ENCODE data around the gene CYP24A1. TPM values are rescaled to one million over a fixed set of nuclear protein-coding genes. Genes with fewer than 3 reads are reported as not detected.

The CYP24A1 gene
- total and polyA plus RNA-seq, 2 donors (not counting 1 experiment from before 2014, with no cell fraction given): not detected

- Histone ChIP-seq H3K27ac (ENCODE audit: low read length in 2 of 2) (no peak overlapping the region), H3K9ac (ENCODE audit: low read length) (no peak overlapping the region), H3K27me3 (replicated peaks in 1 of 4; ENCODE audit: control extremely low read depth in 1 of 4, control insufficient read depth in 3 of 4, insufficient read depth in 4 of 4, low read length in 3 of 4) (no peaks in the 10 kb centered on the region), H3K9me3 (ENCODE audit: control extremely low read depth in 1 of 3, control insufficient read depth in 2 of 3, insufficient read depth in 1 of 3, low read length in 2 of 3) (peaks cover 0 to 4% (median 0%) of the 10 kb centered on the region in 3 donors), H3K79me2 (ENCODE audit: control insufficient read depth, insufficient read depth, low read length) (no peaks in the 10 kb centered on the region), H3K36me3 (replicated peaks in 1 of 2; ENCODE audit: control extremely low read depth in 1 of 2, control insufficient read depth in 1 of 2, extremely low read depth in 1 of 2, insufficient read depth in 2 of 2, low read length in 1 of 2) (no peaks in the 10 kb centered on the region), H3K4me1 (ENCODE audit: control insufficient read depth in 2 of 2, insufficient read depth in 2 of 2, low read length in 2 of 2) (no peaks in the 10 kb centered on the region), H2AFZ (ENCODE audit: insufficient read depth, low read depth, low read length, poor library complexity, severe bottlenecking) (no peak overlapping the region), H3K4me3 (ENCODE audit: control extremely low read depth in 1 of 5, extremely low read depth in 1 of 5, insufficient read depth in 1 of 5, low read depth in 2 of 5, low read length in 4 of 5) (no peak overlapping the region), H3K4me2 (replicated peaks; ENCODE audit: low read depth, low read length, poor library complexity, severe bottlenecking) (no peak overlapping the region), H4K20me1 (ENCODE audit: control insufficient read depth, insufficient read depth, low read length, poor library complexity, severe bottlenecking) (no peaks in the 10 kb centered on the region)
- no peak for DNase-seq
- no peak for TF ChIP-seq EZH2 (IDR thresholded peaks at IDR 0.05; ENCODE audit: borderline replicate concordance, insufficient read depth, low read depth, low read length, poor library complexity, severe bottlenecking)
- TF ChIP-seq CTCF (IDR thresholded peaks at IDR 0.05): no peak
- no peak overlapping the region for H3K27ac Mint-ChIP-seq
- no peak overlapping the region for H3K4me3 Mint-ChIP-seq
- ChIA-PET POLR2A (no interaction called here), CTCF (interaction anchor here (1.0 to 1.5 kb wide), 2 partner anchors 9 to 12 kb away, joined by 3 to 6 read pairs; no protein-coding TSS in a partner anchor)
- WGBS (ENCODE audit: insufficient coverage): 54% methylated on average over 12 of the region's 15 CpGs
- H3K4me1 Mint-ChIP-seq: no peaks in the 10 kb centered on the region
- H3K9me3 Mint-ChIP-seq (ENCODE audit: insufficient read depth): peaks cover 5% of the 10 kb centered on the region
- no peak for ATAC-seq (ENCODE audit: low read depth)
- H3K27me3 Mint-ChIP-seq: peaks cover 7% of the 10 kb centered on the region
- intact Hi-C loops (cut with micrococcal nuclease): no loop called here
These were observed 58.5 kb downstream of the CYP24A1 start for GRCh38 chr20:54115172-54115854.

- no peak for ATAC-seq (ENCODE audit: low read depth)
These were observed 59.7 kb downstream of the CYP24A1 start for GRCh38 chr20:54114109-54114508.

More at GRCh38 chr20:54114109-54114508, 59.7 kb downstream of the CYP24A1 start:
- peaks cover 5% of the 10 kb centered on the region for H3K9me3 Mint-ChIP-seq (ENCODE audit: insufficient read depth)
- no peak for DNase-seq
- ChIA-PET CTCF (no interaction called here), POLR2A (no interaction called here)
- intact Hi-C loops (cut with micrococcal nuclease): no loop called here
- peaks cover 0 to 4% (median 0%) of the 10 kb centered on the region in 3 donors for H3K9me3 ChIP-seq (ENCODE audit: control extremely low read depth in 1 of 3, control insufficient read depth in 2 of 3, insufficient read depth in 1 of 3, low read length in 2 of 3)
- no peak overlapping the region for H2AFZ ChIP-seq (ENCODE audit: insufficient read depth, low read depth, low read length, poor library complexity, severe bottlenecking)
- no peaks in the 10 kb centered on the region for H3K4me1 ChIP-seq (ENCODE audit: control insufficient read depth in 2 of 2, insufficient read depth in 2 of 2, low read length in 2 of 2)
- H3K27ac Mint-ChIP-seq: no peak overlapping the region
- H3K4me3 Mint-ChIP-seq: no peak overlapping the region
- H4K20me1 ChIP-seq (ENCODE audit: control insufficient read depth, insufficient read depth, low read length, poor library complexity, severe bottlenecking): no peaks in the 10 kb centered on the region
- H3K4me1 Mint-ChIP-seq: no peaks in the 10 kb centered on the region
- no peak overlapping the region for H3K4me3 ChIP-seq (ENCODE audit: control extremely low read depth in 1 of 5, extremely low read depth in 1 of 5, insufficient read depth in 1 of 5, low read depth in 2 of 5, low read length in 4 of 5)
- H3K4me2 ChIP-seq (replicated peaks; ENCODE audit: low read depth, low read length, poor library complexity, severe bottlenecking): no peak overlapping the region
- TF ChIP-seq CTCF (IDR thresholded peaks at IDR 0.05) (no peak), EZH2 (IDR thresholded peaks at IDR 0.05; ENCODE audit: borderline replicate concordance, insufficient read depth, low read depth, low read length, poor library complexity, severe bottlenecking) (no peak)
- H3K36me3 ChIP-seq (replicated peaks in 1 of 2; ENCODE audit: control extremely low read depth in 1 of 2, control insufficient read depth in 1 of 2, extremely low read depth in 1 of 2, insufficient read depth in 2 of 2, low read length in 1 of 2): no peaks in the 10 kb centered on the region
- H3K27me3 Mint-ChIP-seq: peaks cover 7% of the 10 kb centered on the region
- H3K79me2 ChIP-seq (ENCODE audit: control insufficient read depth, insufficient read depth, low read length): no peaks in the 10 kb centered on the region
- no peaks in the 10 kb centered on the region for H3K27me3 ChIP-seq (replicated peaks in 1 of 4; ENCODE audit: control extremely low read depth in 1 of 4, control insufficient read depth in 3 of 4, insufficient read depth in 4 of 4, low read length in 3 of 4)
- 86% methylated on average over 2 of the region's 2 CpGs for WGBS (ENCODE audit: insufficient coverage)
- no peak overlapping the region for H3K9ac ChIP-seq (ENCODE audit: low read length)
- H3K27ac ChIP-seq (ENCODE audit: low read length in 2 of 2): no peak overlapping the region

Data from B cell (primary cell).